GM19455 (cell line): ENCODE measurements around the gene PDGFA.

Experiments used
- ATAC-seq: cut with Tn5 transposase; IDR thresholded peaks from one replicate; pipeline ENCODE4 v1.9.1; 2021; ENCODE audit not compliant: unreplicated experiment

Gene PDGFA

GRCh38 chr7:505171-505570 is 14.5 kb downstream of the PDGFA start:
- no peak for ATAC-seq

DNA sequence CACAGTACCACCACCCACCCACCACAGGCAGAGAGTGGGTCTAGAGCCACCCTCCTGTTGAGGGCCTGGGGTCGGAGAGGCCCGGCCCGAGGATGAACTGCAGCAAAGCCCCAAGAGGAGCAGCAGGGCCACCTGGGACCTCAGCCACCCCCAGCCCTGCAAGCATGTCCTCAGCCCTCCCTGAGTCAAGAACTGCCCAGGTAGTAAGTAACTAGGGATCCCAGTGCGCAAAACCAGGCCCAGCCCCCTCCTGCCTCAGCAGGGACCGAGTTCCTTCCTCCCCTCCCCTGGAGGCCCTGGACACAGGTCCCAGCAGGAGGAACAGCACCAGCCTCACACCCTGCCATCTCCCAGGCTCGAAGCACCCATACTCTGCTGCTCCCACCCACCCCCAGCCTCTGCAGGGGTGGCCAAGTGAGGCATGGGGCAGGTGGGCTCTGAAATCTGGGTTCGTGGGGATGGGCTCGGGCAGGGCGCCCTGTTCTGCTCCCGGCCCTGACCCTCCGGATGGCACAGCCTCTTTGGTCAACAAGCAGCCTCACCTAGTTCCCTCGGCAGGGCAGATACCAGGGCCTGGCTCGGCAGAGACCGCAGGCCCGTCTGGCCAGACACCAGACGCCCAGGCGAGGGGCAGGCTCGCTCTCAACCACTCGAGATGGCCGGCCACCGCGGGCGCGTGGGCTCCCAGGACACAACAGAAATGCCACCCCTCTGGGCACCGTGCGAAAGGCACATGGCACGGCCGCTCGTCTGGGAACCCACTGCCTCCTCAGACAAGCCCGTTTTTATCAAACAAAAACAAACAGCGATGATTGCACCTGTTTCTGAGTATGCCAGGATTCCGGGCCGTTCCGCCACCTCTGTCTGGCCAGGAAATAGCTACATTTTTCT is 15.2 kb downstream of the PDGFA start:
- ATAC-seq: no peak

DNA sequence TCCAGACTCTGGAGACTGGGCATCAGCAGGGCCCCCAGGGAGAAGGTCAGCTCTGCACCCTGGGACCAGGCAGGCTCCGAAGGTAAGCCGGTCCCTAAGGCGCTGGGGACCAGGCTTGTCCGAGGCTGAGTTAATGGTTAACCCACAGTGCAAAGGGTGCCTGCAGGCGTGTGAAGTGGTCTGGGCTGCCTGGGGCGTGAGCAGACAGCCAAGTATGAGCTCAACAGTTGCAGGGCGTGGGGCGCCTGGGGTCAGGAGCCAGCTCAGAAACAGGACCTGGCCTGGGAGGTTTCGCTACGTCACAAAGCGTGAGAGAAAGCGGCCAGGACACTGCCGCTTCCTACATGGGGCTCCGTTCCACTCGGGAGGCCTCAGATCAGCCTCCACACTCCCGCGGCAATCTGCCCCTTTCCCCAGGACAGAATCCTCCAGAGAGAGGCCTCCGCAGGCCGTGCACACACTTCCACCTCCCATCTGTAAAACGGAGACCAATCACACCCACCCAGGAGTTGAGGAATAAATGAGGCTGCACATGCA is 16.0 kb downstream of the PDGFA start:
- ATAC-seq: no peak

DNA sequence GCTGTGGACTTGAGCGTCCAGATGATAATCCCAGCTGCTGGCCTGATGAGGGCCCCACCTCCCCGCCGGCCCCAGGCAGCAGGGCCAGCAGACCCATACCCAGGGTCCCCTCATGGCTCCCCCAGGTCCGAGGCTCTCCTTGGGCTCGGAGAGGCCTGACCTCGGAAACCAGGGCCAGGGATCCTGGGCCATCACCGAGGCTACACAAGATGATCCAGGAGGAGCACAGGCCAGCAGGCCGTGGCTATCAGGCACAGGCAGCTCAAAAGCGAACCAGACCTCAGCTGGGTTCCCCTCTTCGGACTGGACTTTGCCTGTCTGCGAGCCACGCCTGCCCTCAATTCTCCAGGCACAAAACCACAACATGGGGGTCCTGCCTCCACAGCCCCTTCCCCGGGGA is 17.4 kb downstream of the PDGFA start:
- no peak for ATAC-seq

GRCh38 chr7:501526-501925 is 18.1 kb downstream of the PDGFA start:
- ATAC-seq: no peak

GRCh38 chr7:500521-501420 is 18.9 kb downstream of the PDGFA start:
- ATAC-seq: no peak

GRCh38 chr7:499853-500485 is 19.7 kb downstream of the PDGFA start:
- no peak for ATAC-seq

DNA sequence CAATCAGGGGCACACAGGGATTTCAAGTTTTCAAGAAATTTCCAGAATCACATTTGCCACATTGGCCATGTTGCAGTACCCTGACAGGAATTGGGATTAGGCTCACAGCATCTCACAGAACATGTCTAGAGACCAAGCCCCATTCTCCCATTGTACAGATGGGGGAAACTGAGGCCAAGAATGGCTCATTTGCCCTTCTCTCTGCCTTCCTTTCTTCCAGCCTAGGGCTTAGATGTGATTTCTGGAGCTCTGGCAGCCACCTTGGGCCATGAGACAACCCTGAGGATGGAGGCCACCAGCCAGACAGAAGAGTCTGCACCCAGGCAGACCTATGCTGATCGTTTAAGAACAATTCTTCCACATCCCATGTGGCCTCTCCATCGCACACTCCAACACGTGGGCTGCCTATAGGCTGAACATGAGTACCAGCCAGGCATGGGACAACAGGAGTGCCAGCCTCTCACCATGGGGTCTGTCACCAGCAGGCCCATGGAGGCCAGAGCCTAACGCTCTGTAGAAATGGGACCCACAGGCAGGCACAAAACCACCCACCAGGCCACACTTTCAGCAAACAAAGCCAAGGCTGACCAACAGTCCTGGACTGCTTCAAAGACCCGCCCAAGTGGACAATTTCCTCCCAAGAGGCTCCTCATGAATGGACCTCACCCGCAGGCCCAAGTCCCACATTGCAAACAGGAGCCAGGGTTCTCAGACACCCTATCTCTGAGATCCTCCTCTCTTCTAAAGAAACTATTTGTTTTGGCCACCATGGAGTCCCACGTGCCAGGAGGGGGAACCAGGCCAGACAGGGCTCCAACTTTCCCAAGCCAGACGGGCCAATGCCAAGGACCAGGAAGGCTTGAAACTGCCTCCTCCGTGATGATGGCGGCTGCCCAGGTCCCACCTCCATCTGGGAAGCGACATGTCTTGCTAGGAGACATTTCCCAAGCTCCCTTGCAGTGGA is 20.7 kb downstream of the PDGFA start:
- no peak for ATAC-seq

DNA sequence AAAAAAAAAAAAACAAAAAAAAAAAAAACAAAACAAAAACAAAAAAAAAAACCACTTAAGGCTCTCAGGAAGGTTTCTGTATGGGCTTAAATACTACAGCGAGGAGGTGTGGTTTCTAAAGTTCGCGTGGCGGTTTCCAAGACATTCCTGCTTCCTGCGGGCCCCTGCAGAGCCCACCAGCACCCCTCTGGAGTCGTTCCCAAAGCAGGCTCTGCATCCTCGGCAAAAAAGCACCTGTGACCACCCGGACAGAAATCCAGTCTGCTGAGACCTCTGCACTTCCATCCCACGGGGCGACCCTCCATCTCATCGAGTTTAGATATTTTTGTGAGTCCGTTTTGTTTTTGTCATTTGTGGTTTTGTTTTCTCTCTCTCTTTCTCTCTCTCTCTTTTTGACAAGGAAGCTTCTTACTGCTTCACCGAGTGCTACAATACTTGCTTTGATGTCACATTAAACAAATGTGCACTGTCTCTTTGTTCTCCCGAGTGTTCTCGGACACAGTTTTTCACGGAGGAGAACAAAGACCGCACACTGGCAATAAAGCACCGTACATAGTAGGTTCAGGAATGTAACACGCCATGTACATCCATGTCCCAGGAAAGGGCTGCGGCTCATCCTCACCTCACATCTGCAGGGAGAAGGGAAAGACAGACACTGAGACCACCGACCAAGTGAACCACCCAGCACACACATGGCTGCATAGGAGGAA is 21.5 kb downstream of the PDGFA start:
- no peak for ATAC-seq

GRCh38 chr7:497346-497745 is 22.3 kb downstream of the PDGFA start:
- no peak for ATAC-seq

DNA sequence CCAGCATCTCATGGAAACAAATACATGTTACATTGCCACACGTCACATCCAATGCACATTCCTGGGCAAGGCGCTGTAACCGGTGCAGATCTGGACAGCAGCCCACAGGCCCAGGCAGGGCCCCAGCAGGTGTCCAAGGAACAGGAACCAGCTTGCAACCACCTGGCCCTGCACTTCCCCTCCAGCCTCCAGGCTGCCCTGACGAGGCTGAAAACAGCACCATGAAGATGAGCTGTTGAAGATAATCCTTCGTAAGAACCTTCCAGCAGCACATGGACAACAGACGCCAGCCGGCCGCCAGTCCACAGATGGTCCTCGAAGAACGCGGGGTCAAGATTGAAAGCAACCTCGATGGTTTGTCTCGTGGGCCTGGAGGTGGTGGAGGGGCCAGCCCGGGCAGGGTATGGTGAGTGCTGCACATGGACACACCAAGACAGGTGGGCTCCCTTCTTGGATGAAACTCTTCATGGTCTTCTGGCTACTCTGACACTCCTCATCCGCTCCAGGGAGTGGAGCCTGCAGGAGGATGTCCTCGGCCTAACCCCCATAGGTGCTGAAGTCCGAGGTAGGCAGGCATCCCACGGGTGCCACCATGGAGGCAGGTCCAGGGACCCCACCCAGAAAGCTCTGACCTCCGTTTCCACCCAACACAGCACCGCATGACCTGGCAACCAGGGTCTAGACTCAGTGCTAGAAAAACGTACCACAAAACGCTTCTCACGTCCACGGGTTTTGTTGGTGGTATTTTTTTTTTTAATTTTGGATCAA is 22.9 kb downstream of the PDGFA start:
- no peak for ATAC-seq

DNA sequence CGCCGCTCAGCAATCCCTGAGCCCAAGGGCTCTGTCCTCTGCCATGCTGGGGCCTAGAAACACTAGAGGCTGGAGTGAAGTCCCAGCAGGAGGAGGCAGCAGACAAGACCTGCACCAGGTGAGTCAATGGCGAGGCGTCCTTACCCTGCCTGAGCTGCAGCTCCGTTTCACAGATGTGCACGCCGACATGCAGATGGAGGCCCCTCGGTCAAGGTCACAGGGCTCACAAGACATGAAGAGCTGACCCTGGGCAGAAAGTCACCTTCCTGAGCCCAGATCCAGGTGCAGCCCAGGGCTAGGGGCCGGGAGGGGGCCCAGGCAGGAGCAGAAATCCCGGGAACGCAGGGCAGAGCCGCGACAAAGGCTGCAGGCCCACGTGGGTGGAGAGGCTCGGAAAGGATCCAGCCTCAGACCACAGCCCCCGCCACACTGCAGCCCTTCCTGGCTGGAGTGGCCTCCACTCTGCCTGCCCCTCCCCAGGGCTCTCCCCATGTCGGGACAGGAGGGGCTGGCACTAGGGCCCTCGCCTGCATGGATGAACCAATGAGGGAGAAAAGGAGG is 23.8 kb downstream of the PDGFA start:
- no peak for ATAC-seq

DNA sequence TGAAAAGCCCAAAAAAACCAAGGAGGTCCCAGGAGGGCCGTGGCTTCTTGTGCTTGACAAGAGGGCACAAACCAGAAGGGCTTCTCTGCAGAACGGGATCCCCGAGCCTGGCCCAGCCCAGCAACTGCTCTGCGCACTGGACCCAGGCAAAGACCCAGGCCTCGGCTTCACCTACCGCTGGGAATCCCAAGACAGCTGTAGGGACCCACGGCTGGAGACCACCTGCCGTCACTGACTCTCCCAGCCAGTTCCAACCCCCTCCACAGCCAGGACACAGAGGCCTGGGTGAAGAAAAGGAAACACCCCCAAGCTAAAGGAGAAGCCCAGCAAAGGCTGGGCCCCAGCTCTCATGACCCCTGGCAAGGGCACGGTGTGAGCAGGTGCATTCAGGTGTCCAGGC is 24.3 kb downstream of the PDGFA start:
- no peak for ATAC-seq

- no peak for ATAC-seq
Measured at GRCh38 chr7:494906-495305, 24.7 kb downstream of the PDGFA start.

DNA sequence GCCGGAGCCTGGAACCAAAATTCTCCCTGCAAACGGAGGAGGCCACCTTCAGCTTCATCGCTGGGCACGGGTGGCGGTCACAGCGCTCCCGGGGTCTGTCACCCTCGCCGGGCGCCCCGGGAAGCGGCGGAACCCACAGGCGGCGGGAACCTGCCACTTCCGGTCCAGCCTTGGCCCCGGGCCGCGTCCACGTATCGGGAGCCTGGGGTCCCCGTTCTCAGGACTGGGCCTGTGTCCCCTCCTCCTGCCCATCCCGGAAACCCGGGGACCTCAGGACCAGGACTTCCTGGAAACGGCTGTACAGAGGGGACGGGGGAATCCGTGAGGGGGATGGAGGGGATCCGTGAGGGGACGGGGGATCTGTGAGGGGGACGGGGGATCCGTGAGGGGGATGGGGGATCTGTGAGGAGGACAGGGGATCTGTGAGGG is 25.4 kb downstream of the PDGFA start:
- ATAC-seq: no peak

DNA sequence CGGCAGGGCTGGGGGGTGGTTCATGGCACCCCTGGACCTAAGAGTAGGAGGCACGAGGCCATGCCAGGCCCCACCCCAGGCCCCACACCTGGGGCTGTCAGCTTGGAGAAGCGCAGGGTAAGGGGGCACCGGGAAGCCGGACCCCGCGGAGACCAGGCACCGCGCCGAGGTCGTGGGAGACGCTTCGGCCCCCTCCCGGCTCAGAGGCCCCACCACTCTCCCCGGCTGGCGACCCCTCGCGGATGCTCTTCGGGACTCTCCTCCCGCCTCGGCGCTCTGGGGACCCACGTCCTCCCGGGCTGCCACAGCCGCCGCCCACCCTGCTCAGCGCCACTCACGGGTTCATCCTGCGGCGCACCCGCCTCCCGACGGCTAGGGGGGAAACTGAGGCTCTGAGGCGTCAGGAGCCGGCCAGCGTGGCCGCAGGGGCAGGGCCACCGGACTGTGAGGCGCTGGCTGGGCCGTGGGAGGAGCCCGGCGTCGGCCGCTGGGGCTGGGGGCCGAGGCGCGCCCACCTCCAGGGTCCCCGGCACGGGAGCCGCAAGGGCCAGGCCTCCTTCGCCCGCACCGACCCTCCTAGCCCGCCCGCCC is 25.9 kb downstream of the PDGFA start:
- ATAC-seq: no peak

- no peak for ATAC-seq
Measured at GRCh38 chr7:492714-493065, 27.0 kb downstream of the PDGFA start.
